SIG-M5 treated with dmso at 0.1 percent for 504 hours (cell line): ENCODE measurements around the gene TMPRSS15.

ENCODE experiments used
- DNase-seq: peaks from one replicate; lab custom pipeline; 2025; ENCODE audit not compliant: unreplicated experiment; lab: John Stamatoyannopoulos, UW

Gene TMPRSS15

DNA sequence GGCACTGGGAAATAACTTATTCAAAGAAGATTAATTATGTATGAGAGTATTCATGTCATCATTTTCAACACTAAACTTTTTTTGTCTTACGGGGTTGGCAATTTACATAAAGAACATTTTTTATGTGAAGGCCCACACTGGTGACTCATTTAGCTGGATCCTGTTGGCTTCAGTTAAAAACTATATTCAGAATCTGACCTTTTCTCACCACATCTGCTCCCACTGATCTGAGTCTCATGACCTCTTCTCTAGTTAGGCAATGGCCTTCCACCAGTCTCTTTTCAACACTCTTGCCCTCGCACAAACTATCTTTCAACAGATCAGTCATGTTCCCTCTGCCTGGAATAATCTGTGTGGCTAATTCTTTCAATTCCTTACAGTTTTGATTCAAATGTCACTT is 53.4 kb downstream of the TMPRSS15 start:
- DNase-seq = no peak

GRCh38 chr21:18349468-18349867 is 54.1 kb downstream of the TMPRSS15 start:
- no peak for DNase-seq

GRCh38 chr21:18340387-18340942 is 63.1 kb downstream of the TMPRSS15 start:
- no peak for DNase-seq

DNA sequence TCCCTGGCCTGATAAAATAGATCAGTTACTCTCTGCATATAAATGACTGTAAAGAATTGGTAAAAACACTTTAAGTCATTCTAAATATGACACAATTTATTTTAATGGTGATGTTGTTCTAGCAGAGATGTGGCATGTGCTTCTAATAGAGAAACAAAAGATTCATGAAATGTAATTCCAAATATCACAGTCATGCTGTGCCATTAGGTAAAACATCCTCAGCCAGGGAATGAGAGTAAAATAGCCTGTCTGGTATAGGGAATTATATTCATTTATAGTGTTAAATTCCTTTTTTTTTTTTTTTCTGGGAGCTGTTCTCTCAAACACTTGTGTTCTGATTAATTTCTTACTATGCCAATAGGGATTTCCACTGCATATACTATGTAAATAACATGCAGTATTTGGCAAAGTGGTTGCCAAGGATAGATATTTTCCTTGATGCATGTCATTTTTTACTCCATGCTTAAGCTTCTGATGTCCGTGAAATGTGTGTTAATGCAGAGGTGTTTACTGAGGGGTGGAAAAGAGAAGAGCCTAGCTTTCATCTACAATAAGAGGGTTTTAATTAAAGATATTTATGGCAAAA is 67.8 kb downstream of the TMPRSS15 start:
- DNase-seq = no peak

DNA sequence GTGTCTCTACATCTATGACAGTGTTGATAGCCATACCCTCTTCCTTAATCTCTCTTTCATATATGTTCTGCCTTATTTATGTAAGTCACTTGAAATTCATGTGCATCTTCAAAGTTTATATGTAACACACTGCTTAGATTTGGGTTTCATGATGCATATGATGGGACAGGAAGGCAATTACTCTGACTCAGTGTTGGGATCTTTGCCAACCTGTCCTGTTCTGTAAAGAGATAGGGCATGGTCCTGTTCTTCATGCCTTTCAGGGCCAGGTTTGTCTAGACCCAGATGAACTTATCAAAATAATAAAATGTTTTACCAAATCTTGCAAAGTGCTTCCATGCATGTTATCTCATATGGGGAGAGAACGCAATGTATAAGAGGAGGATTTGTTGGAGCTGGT is 69.5 kb downstream of the TMPRSS15 start:
- no peak for DNase-seq

- DNase-seq = no peak
These were observed 85.4 kb downstream of the TMPRSS15 start for GRCh38 chr21:18318156-18318555.

GRCh38 chr21:18298228-18298627 is 105.4 kb downstream of the TMPRSS15 start:
- no peak for DNase-seq

DNA sequence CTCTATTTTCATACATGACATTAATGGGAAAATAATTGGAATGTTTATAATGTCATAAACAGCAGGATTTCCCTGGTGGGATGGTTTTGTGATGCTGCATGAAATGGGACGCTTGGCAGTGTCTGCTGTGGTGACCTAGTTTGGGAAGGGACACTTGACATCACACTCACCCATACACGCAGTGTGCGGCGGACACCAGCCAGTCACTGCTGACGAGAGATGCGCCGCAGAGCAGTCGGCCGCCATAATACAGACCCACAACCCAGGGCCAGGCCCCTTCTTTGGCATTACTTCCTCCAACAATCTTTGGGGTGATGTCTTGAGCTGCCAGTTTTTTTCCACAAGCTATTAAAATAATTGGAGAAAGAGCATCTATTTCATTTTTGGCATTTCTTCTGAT is 109.5 kb downstream of the TMPRSS15 start:
- DNase-seq = no peak

GRCh38 chr21:18289876-18290275 is 113.7 kb downstream of the TMPRSS15 start:
- DNase-seq = no peak

- DNase-seq = no peak
These were observed 118.2 kb downstream of the TMPRSS15 start for GRCh38 chr21:18285379-18285778.

DNA sequence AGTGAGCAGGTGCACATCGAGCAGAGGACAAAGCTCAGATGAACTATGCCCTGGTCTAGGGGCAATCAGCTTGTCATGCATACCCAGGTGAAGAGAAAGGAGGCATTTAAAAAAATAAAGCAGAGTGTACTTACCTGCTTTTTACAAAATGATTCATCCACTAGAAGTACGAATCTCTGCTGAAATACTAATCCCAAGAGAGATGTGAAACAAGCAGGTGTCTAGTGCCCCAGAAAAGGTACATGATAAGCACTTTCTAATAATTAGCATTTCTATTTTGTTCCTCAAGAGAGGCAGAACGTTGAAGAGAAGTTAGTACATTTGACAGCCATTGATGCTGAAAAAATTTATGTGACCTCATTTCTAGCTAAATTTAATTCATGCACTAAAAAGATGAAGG is 127.8 kb downstream of the TMPRSS15 start:
- DNase-seq = no peak

GRCh38 chr21:18274370-18274769 is 129.2 kb downstream of the TMPRSS15 start:
- DNase-seq = no peak

GRCh38 chr21:18273400-18273799 is 130.2 kb downstream of the TMPRSS15 start:
- no peak for DNase-seq

GRCh38 chr21:18269856-18270255 is 133.7 kb downstream of the TMPRSS15 start:
- no peak for DNase-seq

GRCh38 chr21:18268906-18269305 is 134.7 kb downstream of the TMPRSS15 start:
- no peak for DNase-seq

GRCh38 chr21:18267496-18267895 is 136.1 kb downstream of the TMPRSS15 start:
- DNase-seq = no peak

GRCh38 chr21:18265944-18266343 is 137.6 kb downstream of the TMPRSS15 start:
- DNase-seq = no peak

DNA sequence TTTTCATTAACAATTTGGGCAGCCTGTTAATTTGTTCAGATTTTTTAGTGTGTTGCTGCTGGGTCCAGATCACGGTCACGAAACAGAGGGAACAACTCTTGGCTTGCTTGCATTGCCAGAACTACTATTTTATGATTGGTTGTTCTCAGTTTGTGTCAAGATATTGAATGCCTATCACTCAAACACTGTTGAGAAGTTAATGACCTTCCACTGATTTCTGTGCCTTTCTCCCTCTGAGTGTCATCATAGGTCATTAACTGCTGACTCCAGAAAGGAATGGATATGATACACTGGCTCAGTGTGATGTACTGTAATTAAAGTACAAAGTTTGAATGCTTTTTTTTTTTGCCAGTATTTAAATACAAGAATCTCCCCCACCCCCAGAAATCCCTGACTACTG is 149.8 kb downstream of the TMPRSS15 start:
- DNase-seq = no peak

DNA sequence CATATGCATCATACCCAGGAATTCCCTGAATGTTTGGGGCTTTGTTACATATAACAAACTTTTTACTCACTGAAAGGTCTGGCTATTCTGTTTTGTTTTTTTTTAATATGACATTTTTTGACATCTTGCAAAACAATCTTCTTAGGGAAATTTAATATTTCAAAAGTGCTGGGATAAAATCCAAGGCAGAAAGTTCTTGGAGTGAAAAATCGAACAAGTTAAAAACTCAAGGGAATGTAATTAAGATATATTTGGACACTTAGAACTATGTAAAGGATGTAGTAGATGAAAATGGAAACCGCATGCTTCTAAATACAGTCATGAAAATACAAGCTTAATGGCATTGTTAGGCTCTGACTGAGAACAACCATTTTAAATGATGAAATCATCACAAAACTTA is 150.4 kb downstream of the TMPRSS15 start:
- no peak for DNase-seq

GRCh38 chr21:18252680-18253079 is 150.9 kb downstream of the TMPRSS15 start:
- no peak for DNase-seq

GRCh38 chr21:18252256-18252655 is 151.3 kb downstream of the TMPRSS15 start:
- DNase-seq = no peak

DNA sequence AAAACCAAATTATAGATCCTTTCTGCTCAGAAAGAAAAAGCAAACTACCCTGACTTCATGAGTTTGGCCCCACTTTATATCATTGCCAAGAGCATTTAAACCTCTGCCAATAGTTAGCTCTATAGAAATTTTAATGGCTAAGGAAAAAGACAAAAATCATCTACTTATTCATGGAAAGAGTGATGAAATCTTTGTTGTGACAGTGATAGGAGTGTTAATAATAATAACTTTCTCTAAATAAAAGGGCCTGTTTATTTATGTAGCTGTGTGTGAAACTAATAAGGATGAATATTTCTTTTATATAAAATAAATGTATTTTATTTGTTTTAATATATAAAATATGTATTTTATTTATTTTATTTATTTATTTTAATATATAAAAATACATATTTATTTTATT is 152.5 kb downstream of the TMPRSS15 start:
- peak; percentile 21 for DNase-seq

DNA sequence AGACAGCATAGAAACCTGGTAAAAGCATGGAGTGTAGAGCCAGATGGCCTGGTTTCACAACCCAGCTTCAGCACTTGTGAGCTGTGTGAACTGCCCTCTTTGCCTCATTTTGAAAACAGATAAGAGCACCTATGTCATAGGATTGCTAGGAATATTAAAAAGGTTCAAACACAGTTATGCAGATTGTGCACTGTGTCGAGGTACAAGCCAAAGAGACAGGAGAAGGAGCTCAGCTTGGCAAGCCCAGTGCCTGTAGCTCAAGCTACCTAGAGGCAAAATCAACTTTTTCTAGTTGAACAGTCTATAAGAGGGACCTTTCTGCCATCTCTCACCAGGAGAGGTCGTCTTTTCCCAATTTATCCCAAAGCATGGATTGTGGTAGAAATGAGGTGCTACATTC is 153.9 kb downstream of the TMPRSS15 start:
- DNase-seq = no peak
